ENCODE measurements around the gene CPNE1.

The CPNE1 gene

GRCh38 chr20:35599776-35600120 lies 65.0 kb downstream of the CPNE1 start:
- TF ChIP-seq, protein P1, sequence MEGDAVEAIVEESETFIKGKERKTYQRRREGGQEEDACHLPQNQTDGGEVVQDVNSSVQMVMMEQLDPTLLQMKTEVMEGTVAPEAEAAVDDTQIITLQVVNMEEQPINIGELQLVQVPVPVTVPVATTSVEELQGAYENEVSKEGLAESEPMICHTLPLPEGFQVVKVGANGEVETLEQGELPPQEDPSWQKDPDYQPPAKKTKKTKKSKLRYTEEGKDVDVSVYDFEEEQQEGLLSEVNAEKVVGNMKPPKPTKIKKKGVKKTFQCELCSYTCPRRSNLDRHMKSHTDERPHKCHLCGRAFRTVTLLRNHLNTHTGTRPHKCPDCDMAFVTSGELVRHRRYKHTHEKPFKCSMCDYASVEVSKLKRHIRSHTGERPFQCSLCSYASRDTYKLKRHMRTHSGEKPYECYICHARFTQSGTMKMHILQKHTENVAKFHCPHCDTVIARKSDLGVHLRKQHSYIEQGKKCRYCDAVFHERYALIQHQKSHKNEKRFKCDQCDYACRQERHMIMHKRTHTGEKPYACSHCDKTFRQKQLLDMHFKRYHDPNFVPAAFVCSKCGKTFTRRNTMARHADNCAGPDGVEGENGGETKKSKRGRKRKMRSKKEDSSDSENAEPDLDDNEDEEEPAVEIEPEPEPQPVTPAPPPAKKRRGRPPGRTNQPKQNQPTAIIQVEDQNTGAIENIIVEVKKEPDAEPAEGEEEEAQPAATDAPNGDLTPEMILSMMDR (conservative IDR thresholded peaks at IDR 0.05) = no peak
- no peak overlapping the region for H3K27ac ChIP-seq

DNA sequence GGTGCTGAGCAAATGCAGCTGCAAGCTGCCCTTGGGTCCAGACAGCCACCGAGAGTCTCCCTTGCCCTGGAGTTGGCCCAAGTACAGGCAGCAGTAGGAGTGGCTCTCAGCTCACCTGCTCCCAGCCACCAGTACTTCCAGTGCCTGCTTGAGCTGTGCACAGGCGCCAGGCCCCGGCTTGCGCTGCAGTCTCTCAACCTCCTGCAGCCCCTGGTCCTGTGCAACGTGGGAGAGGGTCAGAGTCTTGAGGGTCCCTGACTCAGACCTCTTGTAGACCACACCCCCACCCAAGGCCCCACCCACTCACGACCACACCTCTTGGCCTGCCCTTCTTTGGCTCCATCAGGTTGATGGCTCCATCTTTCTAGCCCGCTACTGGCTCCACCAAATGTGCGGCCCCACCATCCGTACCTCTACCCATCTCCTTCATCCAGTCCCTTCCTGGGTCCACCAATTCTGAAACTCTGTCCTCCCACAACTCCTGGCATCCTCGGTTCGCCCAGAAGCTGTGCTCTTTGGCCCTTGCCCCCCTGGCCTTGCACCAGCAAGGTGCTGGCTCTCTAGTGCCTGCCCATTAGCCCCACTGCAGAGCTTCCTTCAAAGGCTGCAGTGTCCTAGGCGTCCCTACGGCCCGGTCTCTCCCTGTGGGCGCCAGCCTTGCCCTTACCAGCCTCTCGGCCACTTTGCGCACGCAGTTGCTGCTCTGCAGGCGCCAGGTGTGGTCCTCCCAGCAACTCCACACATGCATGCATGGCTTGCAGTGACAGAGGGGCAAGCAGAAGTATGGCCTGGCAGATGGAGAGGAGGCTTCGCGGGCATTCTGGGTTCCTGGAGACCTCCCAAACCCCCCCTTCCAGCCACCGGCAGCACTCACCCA lies 65.6 kb downstream of the CPNE1 start:
- TF ChIP-seq, protein P1 (conservative IDR thresholded peaks at IDR 0.05) = no peak
- H3K27ac ChIP-seq = no peak overlapping the region

DNA sequence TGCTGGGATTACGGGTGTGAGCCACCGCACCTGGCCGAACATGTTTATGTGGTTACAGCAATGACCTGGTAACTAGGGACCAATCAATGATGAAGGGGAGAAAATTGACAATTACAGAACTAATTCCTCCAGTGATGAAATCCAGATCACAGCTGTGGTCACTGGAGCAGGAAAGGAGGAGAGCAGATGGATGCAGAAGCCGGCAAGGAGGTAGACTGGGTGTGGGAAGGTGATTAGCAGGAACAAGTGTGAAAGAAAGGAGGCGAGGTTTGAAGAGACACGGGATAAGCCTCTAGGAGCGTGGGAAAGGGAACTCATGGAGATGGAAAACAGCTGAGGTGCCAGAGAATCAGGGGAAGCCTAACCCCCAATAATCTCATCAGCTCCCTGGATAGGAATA lies 66.2 kb downstream of the CPNE1 start:
- TF ChIP-seq, protein P1 (conservative IDR thresholded peaks at IDR 0.05) = no peak
- H3K27ac ChIP-seq = no peak overlapping the region

- no peak overlapping the region for H3K27ac ChIP-seq
- TF ChIP-seq, protein P1 (conservative IDR thresholded peaks at IDR 0.05) = no peak
Measured at GRCh38 chr20:35597186-35597585, 67.5 kb downstream of the CPNE1 start.

DNA sequence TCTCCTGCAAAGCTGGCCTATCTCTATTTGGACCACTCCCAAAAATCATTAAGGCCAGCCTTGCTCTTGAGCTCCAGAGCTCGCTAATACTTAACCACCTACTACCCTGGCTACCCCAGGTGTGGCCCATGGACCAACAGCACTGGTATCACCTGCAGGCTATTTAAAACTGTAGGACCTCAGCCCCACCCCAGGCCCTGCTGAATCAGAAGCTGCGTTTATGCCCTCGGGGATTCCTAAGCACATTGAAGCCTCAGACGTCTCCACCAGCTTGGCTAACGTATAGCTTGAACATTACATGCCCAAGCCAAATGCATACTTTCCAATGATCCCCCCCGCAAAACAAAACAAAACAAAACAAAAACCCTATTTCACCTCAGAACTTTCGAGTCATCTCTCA lies 68.8 kb downstream of the CPNE1 start:
- TF ChIP-seq, protein P1 (conservative IDR thresholded peaks at IDR 0.05) = no peak
- no peak overlapping the region for H3K27ac ChIP-seq

DNA sequence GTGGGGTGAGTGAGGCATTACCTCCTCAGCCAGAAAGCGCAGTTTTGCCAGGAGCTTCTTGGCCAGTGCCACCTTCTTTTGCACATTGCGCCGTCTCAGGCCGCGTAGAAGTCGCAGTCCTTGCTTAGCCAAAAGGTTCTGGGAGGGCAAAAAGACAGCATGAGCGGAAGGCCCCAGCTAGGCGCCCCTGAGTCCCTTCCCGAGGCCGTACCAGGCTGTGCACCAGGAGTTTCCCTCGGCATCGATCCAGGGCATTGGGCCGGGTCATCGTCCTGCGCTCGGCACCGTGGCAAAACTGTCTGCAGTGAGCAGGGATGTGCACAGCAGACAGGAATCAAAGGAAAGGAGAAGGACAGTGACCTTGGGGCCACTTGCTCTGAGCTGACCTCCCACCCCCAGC lies 69.2 kb downstream of the CPNE1 start:
- H3K27ac ChIP-seq = no peak overlapping the region
- TF ChIP-seq, protein P1 (conservative IDR thresholded peaks at IDR 0.05) = no peak

GRCh38 chr20:35592339-35592974 lies 72.2 kb downstream of the CPNE1 start:
- TF ChIP-seq, protein P1 (conservative IDR thresholded peaks at IDR 0.05) = no peak
- H3K27ac ChIP-seq = no peak overlapping the region

Data from VCaP (cell line).